Neural cell (in vitro differentiated cells): ENCODE data around the gene RNF144A. TPM values are rescaled to one million over a fixed set of nuclear protein-coding genes. Genes with fewer than 3 reads are reported as not detected.

ENCODE experiments used
- H2AFZ ChIP-seq: fragments of 200-600, 300-800 bp; sonication (generic), shearing (Covaris generic); 2 replicates; pipeline ENCODE4 v1.6.0; 2014; ENCODE audit warnings: low read depth, mild to moderate bottlenecking, antibody characterized with exemption, low read length, moderate library complexity
- H3F3A ChIP-seq: fragments of 200-600 bp; shearing (Covaris generic); 2 replicates; pipeline ENCODE4 v1.6.1; 2016; ENCODE audit warnings: mild to moderate bottlenecking, moderate library complexity, mixed read lengths, antibody characterized with exemption, low read length; ENCODE audit not compliant: insufficient read depth, poor library complexity, severe bottlenecking
- H3K27ac ChIP-seq: fragments of 200-600, 300-800 bp; sonication (generic), shearing (Covaris generic); 2 replicates; pipeline ENCODE4 v1.5.1; 2014; ENCODE audit warnings: mild to moderate bottlenecking, low read length, moderate library complexity
- H3K27me3 ChIP-seq: fragments of 300-800, 200-600 bp; sonication (generic), shearing (Covaris generic); 2 replicates; pipeline ENCODE4 v1.6.0; 2014; ENCODE audit warnings: mild to moderate bottlenecking, low read depth, low read length, moderate library complexity; ENCODE audit not compliant: insufficient read depth
- H3K36me3 ChIP-seq: fragments of 300-800, 200-600 bp; sonication (generic), shearing (Covaris generic); 2 replicates; pipeline ENCODE4 v1.5.1; 2014; ENCODE audit warnings: mild to moderate bottlenecking, antibody characterized with exemption, low read length, moderate library complexity; ENCODE audit not compliant: insufficient read depth
- H3K4me2 ChIP-seq: fragments of 300-800, 200-600 bp; sonication (generic), shearing (Covaris generic); 2 replicates; pipeline ENCODE4 v1.6.0; 2014; ENCODE audit warnings: mild to moderate bottlenecking, low read length
- H3K4me3 ChIP-seq: fragments of 300-800, 200-600 bp; sonication (generic), shearing (Covaris generic); 2 replicates; pipeline ENCODE4 v1.5.1; 2014; ENCODE audit warnings: mild to moderate bottlenecking, low read length, moderate library complexity
- H3K79me2 ChIP-seq: fragments of 200-600 bp; shearing (Covaris generic); replicated peaks from 2 replicates; pipeline ENCODE4 v1.6.0; 2014; ENCODE audit warnings: mild to moderate bottlenecking, low read length, moderate library complexity; ENCODE audit not compliant: insufficient read depth
- H3K9ac ChIP-seq: fragments of 300-800, 200-600 bp; sonication (generic), shearing (Covaris generic); 2 replicates; pipeline ENCODE4 v1.6.1; 2016; ENCODE audit warnings: mild to moderate bottlenecking, low read length, mixed read lengths
- H3K9me2 ChIP-seq: fragments of 200-600 bp; shearing (Covaris generic); 2 replicates; pipeline ENCODE4 v1.6.1; 2016; ENCODE audit warnings: mild to moderate bottlenecking, low read length, mixed read lengths; ENCODE audit not compliant: insufficient read depth
- H3K9me3 ChIP-seq: fragments of 200-600, 300-800 bp; sonication (generic), shearing (Covaris generic); 2 replicates; pipeline ENCODE4 v1.6.1; 2016; ENCODE audit warnings: mild to moderate bottlenecking, mixed run types, low read length, moderate library complexity, mixed read lengths
- H4K20me1 ChIP-seq: fragments of 200-600 bp; shearing (Covaris generic); 2 replicates; pipeline ENCODE4 v1.6.1; 2016; ENCODE audit warnings: mild to moderate bottlenecking, mixed run types; ENCODE audit not compliant: insufficient read depth
- EP300 ChIP-seq: fragments of 450-650 bp; conservative IDR thresholded peaks from 2 replicates; pipeline ENCODE4 v1.6.1; 2014; ENCODE audit warnings: antibody characterized with exemption, mild to moderate bottlenecking, moderate library complexity; ENCODE audit not compliant: poor library complexity, severe bottlenecking
- EZH2 ChIP-seq: fragments of 200-600, 300-800 bp; shearing (Covaris generic), sonication (generic); IDR thresholded peaks from 2 replicates; pipeline ENCODE4 v1.6.1; 2014; ENCODE audit warnings: antibody characterized with exemption, low read length, borderline replicate concordance, mild to moderate bottlenecking; ENCODE audit not compliant: insufficient read depth, poor library complexity, severe bottlenecking
- MXI1 ChIP-seq: fragments of 450-650 bp; conservative IDR thresholded peaks from 2 replicates; pipeline ENCODE4 v1.6.1; 2014; ENCODE audit warnings: antibody characterized with exemption, mild to moderate bottlenecking; ENCODE audit not compliant: poor library complexity, severe bottlenecking
- POLR2AphosphoS5 ChIP-seq: IDR thresholded peaks from 2 replicates; pipeline ENCODE4 v1.6.1; 2012
- RAD21 ChIP-seq: fragments of 450-650 bp; conservative IDR thresholded peaks from 2 replicates; pipeline ENCODE4 v1.6.1; 2014; ENCODE audit warnings: antibody characterized with exemption, mild to moderate bottlenecking, moderate library complexity
- SMC3 ChIP-seq: fragments of 450-650 bp; conservative IDR thresholded peaks from 2 replicates; pipeline ENCODE4 v1.6.1; 2014; ENCODE audit warnings: antibody characterized with exemption, mild to moderate bottlenecking, moderate library complexity; ENCODE audit not compliant: poor library complexity
- TAF1 ChIP-seq: IDR thresholded peaks from 2 replicates; pipeline ENCODE4 v1.6.1; 2012; ENCODE audit warnings: low read depth
- polyA plus RNA-seq: library from polyadenylated mRNA; depleted of rRNA; stranded (reverse); fragments of >200 nt; gene quantifications from 2 replicates; pipeline ENCODE4 v1.2.3, GENCODE V29; 2014
- TF ChIP-seq, protein P1 (sequence below): IDR thresholded peaks from 2 replicates; pipeline ENCODE4 v1.6.1; 2012; ENCODE audit warnings: borderline replicate concordance
- TF ChIP-seq, protein P2 (sequence below): fragments of 450-650 bp; IDR thresholded peaks from 2 replicates; pipeline ENCODE4 v1.5.1; 2014; ENCODE audit warnings: antibody characterized with exemption, mild to moderate bottlenecking, moderate library complexity; ENCODE audit not compliant: poor library complexity, severe bottlenecking

Gene RNF144A
- polyA plus RNA-seq, 1 donor from 2014 or later = 26.9 TPM

DNA sequence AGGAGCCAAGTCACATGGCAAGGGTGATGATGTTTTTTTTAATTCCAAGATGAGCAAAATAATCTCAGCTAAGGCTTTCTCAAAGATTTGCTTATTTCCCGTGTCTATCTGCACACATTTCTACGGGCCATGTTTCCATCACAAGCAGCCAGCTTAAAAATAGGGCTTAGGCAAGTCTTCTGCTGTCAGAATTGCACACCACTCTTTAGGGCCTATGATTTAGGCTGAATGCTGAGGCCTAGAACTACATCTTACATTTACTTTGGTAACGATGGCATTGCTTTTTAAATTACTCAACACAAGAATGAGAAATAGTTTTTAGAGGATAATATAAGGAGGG lies 144.2 kb downstream of the RNF144A start:
- Histone ChIP-seq H3K9ac (no peak overlapping the region), H3F3A (no peaks in the 10 kb centered on the region), H3K4me2 (no peak overlapping the region), H3K79me2 (no peaks in the 10 kb centered on the region), H3K9me2 (no peaks in the 10 kb centered on the region), H3K4me3 (no peak overlapping the region), H4K20me1 (no peaks in the 10 kb centered on the region), H3K27ac (no peak overlapping the region), H3K27me3 (no peaks in the 10 kb centered on the region), H3K9me3 (no peaks in the 10 kb centered on the region), H2AFZ (no peak overlapping the region), H3K36me3 (no peaks in the 10 kb centered on the region)
- TF ChIP-seq SMC3 = no peak
- TF ChIP-seq MXI1 = no peak
- no peak for TF ChIP-seq TAF1
- TF ChIP-seq, protein P1, sequence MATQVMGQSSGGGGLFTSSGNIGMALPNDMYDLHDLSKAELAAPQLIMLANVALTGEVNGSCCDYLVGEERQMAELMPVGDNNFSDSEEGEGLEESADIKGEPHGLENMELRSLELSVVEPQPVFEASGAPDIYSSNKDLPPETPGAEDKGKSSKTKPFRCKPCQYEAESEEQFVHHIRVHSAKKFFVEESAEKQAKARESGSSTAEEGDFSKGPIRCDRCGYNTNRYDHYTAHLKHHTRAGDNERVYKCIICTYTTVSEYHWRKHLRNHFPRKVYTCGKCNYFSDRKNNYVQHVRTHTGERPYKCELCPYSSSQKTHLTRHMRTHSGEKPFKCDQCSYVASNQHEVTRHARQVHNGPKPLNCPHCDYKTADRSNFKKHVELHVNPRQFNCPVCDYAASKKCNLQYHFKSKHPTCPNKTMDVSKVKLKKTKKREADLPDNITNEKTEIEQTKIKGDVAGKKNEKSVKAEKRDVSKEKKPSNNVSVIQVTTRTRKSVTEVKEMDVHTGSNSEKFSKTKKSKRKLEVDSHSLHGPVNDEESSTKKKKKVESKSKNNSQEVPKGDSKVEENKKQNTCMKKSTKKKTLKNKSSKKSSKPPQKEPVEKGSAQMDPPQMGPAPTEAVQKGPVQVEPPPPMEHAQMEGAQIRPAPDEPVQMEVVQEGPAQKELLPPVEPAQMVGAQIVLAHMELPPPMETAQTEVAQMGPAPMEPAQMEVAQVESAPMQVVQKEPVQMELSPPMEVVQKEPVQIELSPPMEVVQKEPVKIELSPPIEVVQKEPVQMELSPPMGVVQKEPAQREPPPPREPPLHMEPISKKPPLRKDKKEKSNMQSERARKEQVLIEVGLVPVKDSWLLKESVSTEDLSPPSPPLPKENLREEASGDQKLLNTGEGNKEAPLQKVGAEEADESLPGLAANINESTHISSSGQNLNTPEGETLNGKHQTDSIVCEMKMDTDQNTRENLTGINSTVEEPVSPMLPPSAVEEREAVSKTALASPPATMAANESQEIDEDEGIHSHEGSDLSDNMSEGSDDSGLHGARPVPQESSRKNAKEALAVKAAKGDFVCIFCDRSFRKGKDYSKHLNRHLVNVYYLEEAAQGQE = no peak
- TF ChIP-seq POLR2AphosphoS5 = no peak
- no peak for TF ChIP-seq RAD21
- TF ChIP-seq EP300 = no peak
- no peak for TF ChIP-seq EZH2
- TF ChIP-seq, protein P2, sequence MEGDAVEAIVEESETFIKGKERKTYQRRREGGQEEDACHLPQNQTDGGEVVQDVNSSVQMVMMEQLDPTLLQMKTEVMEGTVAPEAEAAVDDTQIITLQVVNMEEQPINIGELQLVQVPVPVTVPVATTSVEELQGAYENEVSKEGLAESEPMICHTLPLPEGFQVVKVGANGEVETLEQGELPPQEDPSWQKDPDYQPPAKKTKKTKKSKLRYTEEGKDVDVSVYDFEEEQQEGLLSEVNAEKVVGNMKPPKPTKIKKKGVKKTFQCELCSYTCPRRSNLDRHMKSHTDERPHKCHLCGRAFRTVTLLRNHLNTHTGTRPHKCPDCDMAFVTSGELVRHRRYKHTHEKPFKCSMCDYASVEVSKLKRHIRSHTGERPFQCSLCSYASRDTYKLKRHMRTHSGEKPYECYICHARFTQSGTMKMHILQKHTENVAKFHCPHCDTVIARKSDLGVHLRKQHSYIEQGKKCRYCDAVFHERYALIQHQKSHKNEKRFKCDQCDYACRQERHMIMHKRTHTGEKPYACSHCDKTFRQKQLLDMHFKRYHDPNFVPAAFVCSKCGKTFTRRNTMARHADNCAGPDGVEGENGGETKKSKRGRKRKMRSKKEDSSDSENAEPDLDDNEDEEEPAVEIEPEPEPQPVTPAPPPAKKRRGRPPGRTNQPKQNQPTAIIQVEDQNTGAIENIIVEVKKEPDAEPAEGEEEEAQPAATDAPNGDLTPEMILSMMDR = no peak

DNA sequence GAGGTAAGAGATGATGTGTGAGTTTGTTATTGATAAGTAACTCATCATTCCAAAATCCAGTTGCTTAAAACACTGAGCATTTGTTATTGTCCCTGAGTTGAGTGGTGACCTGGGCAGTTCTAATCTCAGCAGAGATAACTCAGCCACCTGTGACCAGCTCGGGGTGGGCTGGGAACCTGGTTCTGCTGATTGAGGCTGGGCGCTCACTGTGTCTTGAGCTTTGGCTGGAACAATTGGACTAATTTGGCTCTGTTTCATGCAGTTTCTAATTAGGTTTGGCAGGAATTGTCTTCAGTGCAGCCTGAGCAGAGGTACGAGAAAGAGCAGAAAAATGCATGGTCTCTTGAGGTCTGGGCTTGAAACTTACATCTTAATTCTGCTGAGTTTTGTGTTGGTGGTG lies 144.7 kb downstream of the RNF144A start:
- Histone ChIP-seq H4K20me1 (no peaks in the 10 kb centered on the region), H3K27ac (no peak overlapping the region), H3K9ac (no peak overlapping the region), H2AFZ (no peak overlapping the region), H3F3A (no peaks in the 10 kb centered on the region), H3K79me2 (no peaks in the 10 kb centered on the region), H3K9me3 (no peaks in the 10 kb centered on the region), H3K27me3 (no peaks in the 10 kb centered on the region), H3K4me3 (no peak overlapping the region), H3K4me2 (no peak overlapping the region), H3K36me3 (no peaks in the 10 kb centered on the region), H3K9me2 (no peaks in the 10 kb centered on the region)
- TF ChIP-seq TAF1 (no peak), EZH2 (no peak), EP300 (no peak), SMC3 (no peak), RAD21 (no peak), POLR2AphosphoS5 (no peak), MXI1 (no peak)
- TF ChIP-seq, protein P2 = no peak
- TF ChIP-seq, protein P1 = no peak
